Endothelial cell of umbilical vein (primary cell): ENCODE data around the gene CUL3. TPM values are rescaled to one million over a fixed set of nuclear protein-coding genes. Genes with fewer than 3 reads are reported as not detected.
"Not testable (repeated sequence)": the region's sequence is repeated elsewhere in the genome, so short reads cannot be mapped to it uniquely, and the experiment has no call there.

Source experiments
- BruUV-seq: library from RNA; stranded (reverse); fragments of 400-500 nt; replicated peaks from 2 replicates; lab custom pipeline; 2021; lab: Mats Ljungman, UMichigan
- CTCF ChIA-PET: fragments of 300-600, 350-600 bp; sonication (Branson Sonifier 250); formaldehyde crosslinking; loops from one replicate; lab custom pipeline; 2021; ENCODE audit warnings: antibody characterized with exemption, inconsistent platforms; lab: Charles Lee
- POLR2A ChIA-PET: fragments of 300-600, 350-600 bp; sonication (Branson Sonifier 250); formaldehyde crosslinking; loops from one replicate; lab custom pipeline; 2021; ENCODE audit warnings: antibody characterized with exemption, inconsistent platforms; lab: Charles Lee
- DNase-seq: peaks from one replicate; pipeline ENCODE4 v3.0.0-alpha.2; 2011; ENCODE audit warnings: low read depth, low spot score
- FAIRE-seq: peaks from 2 replicates; lab custom pipeline; 2011; peaks lifted over from hg19 to GRCh38; lab: Jason Lieb, UNC
- H2AFZ ChIP-seq: 2 replicates; pipeline ENCODE4 v1.6.0; 2012; ENCODE audit warnings: low read depth, low read length, control low read depth, inconsistent platforms
- H3K27ac ChIP-seq: 2 replicates; pipeline ENCODE4 v1.5.1; 2011; ENCODE audit warnings: low read depth, mild to moderate bottlenecking, control low read depth, low read length, moderate library complexity; ENCODE audit not compliant: insufficient read depth
- H3K27me3 ChIP-seq, 2 experiments: 2 replicates each; pipeline versions ENCODE4 v1.6.0 to v1.6.1; 2011; ENCODE audit warnings: low read length in 2 of 2, mixed read lengths in 1 of 2; ENCODE audit not compliant: control insufficient read depth in 2 of 2, insufficient read depth in 2 of 2
- H3K36me3 ChIP-seq, 2 experiments: 2 replicates in 1 of 2; 3 replicates in 1 of 2; pipeline ENCODE4 v1.5.1; 2011; ENCODE audit warnings: low read length in 2 of 2, mild to moderate bottlenecking in 1 of 2, moderate library complexity in 1 of 2; ENCODE audit not compliant: control insufficient read depth in 2 of 2, insufficient read depth in 2 of 2; ENCODE audit errors: extremely low read depth in 1 of 2
- H3K4me1 ChIP-seq: 3 replicates; pipeline ENCODE4 v1.5.1; 2011; ENCODE audit warnings: mild to moderate bottlenecking, low read length; ENCODE audit not compliant: control insufficient read depth, insufficient read depth; ENCODE audit errors: extremely low read depth
- H3K4me2 ChIP-seq: 2 replicates; pipeline ENCODE4 v1.6.1; 2011; ENCODE audit warnings: low read length, control low read depth, mixed read lengths; ENCODE audit not compliant: insufficient read depth
- H3K4me3 ChIP-seq, 3 experiments: fragments of 200-600 bp in 1 of 3; sonication (generic), shearing (Covaris generic) in 1 of 3; replicated peaks in 1 of 3; 2 replicates each; pipeline ENCODE4 v1.5.1; 2011 to 2016; ENCODE audit warnings: control low read depth in 3 of 3, low read length in 3 of 3, mild to moderate bottlenecking in 2 of 3, inconsistent platforms in 1 of 3, low read depth in 1 of 3, moderate library complexity in 1 of 3; ENCODE audit not compliant: insufficient read depth in 1 of 3
- H3K79me2 ChIP-seq: 2 replicates; pipeline ENCODE4 v1.6.0; 2012; ENCODE audit warnings: low read length, inconsistent platforms; ENCODE audit not compliant: control insufficient read depth, insufficient read depth
- H3K9ac ChIP-seq: replicated peaks from 2 replicates; pipeline ENCODE3; 2011; ENCODE audit warnings: low read length, control low read depth; ENCODE audit not compliant: insufficient read depth; ENCODE audit errors: extremely low read depth
- H3K9me1 ChIP-seq: replicated peaks from 3 replicates; pipeline ENCODE4 v1.6.0; 2011; ENCODE audit warnings: mild to moderate bottlenecking, low read length; ENCODE audit not compliant: control insufficient read depth, insufficient read depth; ENCODE audit errors: extremely low read depth
- H3K9me3 ChIP-seq: replicated peaks from 2 replicates; pipeline ENCODE4 v1.5.1; 2012; ENCODE audit warnings: low read length, inconsistent platforms; ENCODE audit not compliant: control insufficient read depth, insufficient read depth
- H4K20me1 ChIP-seq: replicated peaks from 2 replicates; pipeline ENCODE3; 2011; ENCODE audit warnings: mild to moderate bottlenecking, low read length; ENCODE audit not compliant: control insufficient read depth, insufficient read depth; ENCODE audit errors: extremely low read depth
- CTCF ChIP-seq, 2 donors: IDR thresholded peaks; 1 replicate in 1 of 2; 2 replicates in 1 of 2; pipeline ENCODE4 v1.5.1; 2011; ENCODE audit warnings: low read length in 2 of 2, mild to moderate bottlenecking in 2 of 2, moderate library complexity in 2 of 2, control low read depth in 1 of 2, inconsistent platforms in 1 of 2, low read depth in 1 of 2; ENCODE audit not compliant: insufficient read depth in 1 of 2; ENCODE audit errors: extremely low read depth in 1 of 2
- EZH2 ChIP-seq: IDR thresholded peaks from 2 replicates; pipeline ENCODE4 v1.6.1; 2012; ENCODE audit warnings: borderline replicate concordance, low read depth, mild to moderate bottlenecking, moderate library complexity, low read length, inconsistent platforms; ENCODE audit not compliant: severe bottlenecking
- FOS ChIP-seq: IDR thresholded peaks from 2 replicates; pipeline ENCODE4 v1.6.1; 2011; ENCODE audit warnings: mild to moderate bottlenecking, low read length, moderate library complexity, borderline replicate concordance; ENCODE audit not compliant: insufficient read depth
- GATA2 ChIP-seq: IDR thresholded peaks from 2 replicates; pipeline ENCODE4 v1.7.0; 2011; ENCODE audit warnings: low read depth, mild to moderate bottlenecking, moderate library complexity, mixed read lengths, low read length; ENCODE audit not compliant: insufficient read length, insufficient read depth
- JUN ChIP-seq: IDR thresholded peaks from 2 replicates; pipeline ENCODE4 v1.6.1; 2011; ENCODE audit warnings: borderline replicate concordance, low read depth; ENCODE audit not compliant: insufficient read length, insufficient read depth
- MAX ChIP-seq: IDR thresholded peaks from 2 replicates; pipeline ENCODE4 v1.6.1; 2011; ENCODE audit not compliant: insufficient read depth, insufficient read length
- MYC ChIP-seq: IDR thresholded peaks from one replicate; pipeline ENCODE4 v1.6.1; 2011; ENCODE audit warnings: mild to moderate bottlenecking, low read depth, low read length
- POLR2A ChIP-seq: IDR thresholded peaks from 2 replicates; pipeline ENCODE4 v1.6.1; 2012; ENCODE audit warnings: low read depth, mild to moderate bottlenecking, control low read depth, low read length
- POLR2AphosphoS5 ChIP-seq: IDR thresholded peaks from 2 replicates; pipeline ENCODE4 v1.6.1; 2012; ENCODE audit warnings: low read depth, mild to moderate bottlenecking, control low read depth, low read length, moderate library complexity; ENCODE audit not compliant: insufficient read depth
- dilution Hi-C: fragments of 300-500 bp; cut with MboI; formaldehyde crosslinking; loops from one replicate; pipeline ENCODE4 v1.15.0; 2019; ENCODE audit warnings: low sequenced_read_pairs; ENCODE audit not compliant: extremely low pct_ligation_motif_present
- intact Hi-C: fragments of 100-400 bp; cut with micrococcal nuclease; formaldehyde crosslinking; loops from one replicate; pipeline ENCODE4 v1.10.0; 2022
- polyA plus RNA-seq, 4 experiments: library from polyadenylated mRNA; depleted of rRNA in 3 of 4; stranded (reverse) in 3 of 4; unstranded in 1 of 4; fragments of >200 nt; gene quantifications; 2 replicates each; pipeline versions ENCODE4 v1.2.1 to v1.2.3, GENCODE V29; 2011 to 2012; ENCODE audit warnings: missing spikeins in 1 of 4
- total RNA-seq: library from RNA; stranded (reverse); gene quantifications from 2 replicates; pipeline ENCODE4 v1.2.3, GENCODE V29; 2021

CUL3 gene
- total and polyA plus RNA-seq, 2 donors (not counting 3 experiments of a cell fraction or from before 2014, with no cell fraction given): 22.7 to 82.3 TPM

GRCh38 chr2:224602778-224603375, 17.7 kb upstream of the CUL3 start:
- H4K20me1 ChIP-seq, intact Hi-C loops, H2AFZ ChIP-seq, H3K9ac ChIP-seq, POLR2A ChIA-PET, dilution Hi-C loops, H3K4me1 ChIP-seq, H3K27ac ChIP-seq, DNase-seq, FAIRE-seq, H3K4me2 ChIP-seq, BruUV-seq, H3K36me3 ChIP-seq, H3K9me3 ChIP-seq, H3K4me3 ChIP-seq, H3K27me3 ChIP-seq, H3K79me2 ChIP-seq, H3K9me1 ChIP-seq: not testable (repeated sequence)
- CTCF ChIA-PET: interaction anchor here (0.6 kb wide), 1 partner anchor 69 kb away, joined by 4 read pairs; no protein-coding TSS in a partner anchor

GRCh38 chr2:224601923-224602322, 16.8 kb upstream of the CUL3 start:
- FAIRE-seq: no peak
- intact Hi-C loops: no loop called here
- no peak overlapping the region for H3K4me3 ChIP-seq
- no peaks in the 10 kb centered on the region for H3K79me2 ChIP-seq
- no TSS peak for BruUV-seq
- no peaks in the 10 kb centered on the region for H3K9me1 ChIP-seq
- no peak for DNase-seq
- POLR2A ChIA-PET: no interaction called here
- dilution Hi-C loops: no loop called here
- H3K4me1 ChIP-seq: no peaks in the 10 kb centered on the region
- CTCF ChIA-PET: interaction anchor here (0.6 kb wide), 1 partner anchor 164 kb away, joined by 4 read pairs; no protein-coding TSS in a partner anchor
- no peak overlapping the region for H3K4me2 ChIP-seq
- no peak overlapping the region for H2AFZ ChIP-seq
- TF ChIP-seq GATA2: no peak
- TF ChIP-seq MYC: no peak
- TF ChIP-seq EZH2: no peak
- no peak for TF ChIP-seq MAX
- TF ChIP-seq POLR2A: no peak
- TF ChIP-seq CTCF (IDR thresholded peaks at IDR 0.05; ENCODE audit: extremely low read depth in 1 of 2, insufficient read depth in 1 of 2, low read depth in 1 of 2, low read length in 2 of 2): no peak
- TF ChIP-seq JUN: no peak
- no peak for TF ChIP-seq FOS
- no peak for TF ChIP-seq POLR2AphosphoS5
- H4K20me1 ChIP-seq: no peaks in the 10 kb centered on the region
- H3K36me3 ChIP-seq: no peaks in the 10 kb centered on the region
- no peak overlapping the region for H3K9ac ChIP-seq
- H3K27ac ChIP-seq: no peak overlapping the region
- peaks cover 0 to 4% of the 10 kb centered on the region in 2 experiments for H3K27me3 ChIP-seq
- no peaks in the 10 kb centered on the region for H3K9me3 ChIP-seq
